Neuronal stem cell (in vitro differentiated cells): Measurements from ENCODE around the gene STARD10. TPM values are rescaled to one million over a fixed set of nuclear protein-coding genes. Genes with fewer than 3 reads are reported as not detected.

ENCODE experiments used
- small RNA-seq: library from polyadenylated mRNA; stranded (forward); fragments of <200 nt; extraction: miRNeasy Mini kit (QIAGEN cat#:217004); gene quantifications from one replicate; pipeline ENCODE3, GENCODE V24; 2013; ENCODE audit not compliant: insufficient read depth

The STARD10 gene

Small RNAs within 50 kb of the gene (small RNA-seq; reads per million reads assigned to genes)
- gene MIR4692 (not detected), gene RF00019 (not detected)
